COLO829 (cell line): ENCODE measurements around the gene MAPKAPK5.
"Not testable (repeated sequence)": the region's sequence is repeated elsewhere in the genome, so short reads cannot be mapped to it uniquely, and the experiment has no call there.

Experiments used
- DNase-seq: peaks from one replicate; pipeline ENCODE4 v3.0.0; 2012; ENCODE audit warnings: low spot score

MAPKAPK5 gene

GRCh38 chr12:111827907-111828306, 14.1 kb upstream of the MAPKAPK5 start:
- DNase-seq: no peak

GRCh38 chr12:111828338-111828979, 13.6 kb upstream of the MAPKAPK5 start:
- no peak for DNase-seq

GRCh38 chr12:111829635-111830034, 12.4 kb upstream of the MAPKAPK5 start:
- not testable (repeated sequence) for DNase-seq

GRCh38 chr12:111834740-111835386, 7.2 kb upstream of the MAPKAPK5 start:
- not testable (repeated sequence) for DNase-seq

GRCh38 chr12:111835531-111836181, 6.4 kb upstream of the MAPKAPK5 start:
- not testable (repeated sequence) for DNase-seq

- DNase-seq: no peak
Observed at GRCh38 chr12:111838353-111838752, 3.7 kb upstream of the MAPKAPK5 start.

- DNase-seq: peak; percentile 21
Observed at GRCh38 chr12:111840807-111841206, 1.2 kb upstream of the MAPKAPK5 start.

- peak; percentile 27 for DNase-seq
Observed at GRCh38 chr12:111841236-111841749, 735 bp upstream of the MAPKAPK5 start.

GRCh38 chr12:111842556-111843396, 748 bp downstream of the MAPKAPK5 start:
- DNase-seq: peak; percentile 18

- DNase-seq: no peak
Observed at GRCh38 chr12:111846016-111846415, 4.0 kb downstream of the MAPKAPK5 start.

GRCh38 chr12:111850526-111850925, 8.5 kb downstream of the MAPKAPK5 start:
- no peak for DNase-seq

GRCh38 chr12:111858186-111858585, 16.2 kb downstream of the MAPKAPK5 start:
- no peak for DNase-seq

- no peak for DNase-seq
Observed at GRCh38 chr12:111858778-111859177, 16.8 kb downstream of the MAPKAPK5 start.

- no peak for DNase-seq
Observed at GRCh38 chr12:111864913-111865312, 22.9 kb downstream of the MAPKAPK5 start.

- DNase-seq: no peak
Observed at GRCh38 chr12:111867531-111867930, 25.5 kb downstream of the MAPKAPK5 start.

GRCh38 chr12:111868676-111869588, 26.9 kb downstream of the MAPKAPK5 start:
- no peak for DNase-seq

- no peak for DNase-seq
Observed at GRCh38 chr12:111869671-111870070, 27.6 kb downstream of the MAPKAPK5 start.

- no peak for DNase-seq
Observed at GRCh38 chr12:111870216-111870615, 28.2 kb downstream of the MAPKAPK5 start.

GRCh38 chr12:111870706-111871105, 28.7 kb downstream of the MAPKAPK5 start:
- DNase-seq: no peak

- DNase-seq: no peak
Observed at GRCh38 chr12:111873113-111873512, 31.1 kb downstream of the MAPKAPK5 start.

- no peak for DNase-seq
Observed at GRCh38 chr12:111881716-111882115, 39.7 kb downstream of the MAPKAPK5 start.
